Mesenchymal stem cell (in vitro differentiated cells and primary cell): ENCODE measurements around the gene SUSD5.
"Not testable (repeated sequence)": the region's sequence is repeated elsewhere in the genome, so short reads cannot be mapped to it uniquely, and the experiment has no call there.

Experiments used
- DNase-seq: peaks from one replicate; pipeline ENCODE4 v3.0.0-alpha.2; 2013
- H2AFZ ChIP-seq: one replicate; pipeline ENCODE4 v1.6.1; 2013; ENCODE audit warnings: low read depth, mild to moderate bottlenecking, control low read depth, inconsistent platforms, low read length, moderate library complexity
- H2AK5ac ChIP-seq: 2 replicates; pipeline ENCODE4 v1.6.1; 2013; ENCODE audit warnings: low read length, moderate library complexity, mild to moderate bottlenecking, inconsistent platforms; ENCODE audit not compliant: severe bottlenecking
- H2BK120ac ChIP-seq: one replicate; pipeline ENCODE4 v1.6.1; 2013; ENCODE audit warnings: low read depth, mild to moderate bottlenecking, inconsistent platforms, low read length, moderate library complexity
- H2BK12ac ChIP-seq, 2 experiments: one replicate each; pipeline ENCODE4 v1.6.1; 2013; ENCODE audit warnings: inconsistent platforms in 2 of 2, low read length in 2 of 2, mild to moderate bottlenecking in 2 of 2, moderate library complexity in 2 of 2, control low read depth in 1 of 2
- H2BK15ac ChIP-seq: one replicate; pipeline ENCODE4 v1.6.1; 2013; ENCODE audit warnings: mild to moderate bottlenecking, low read depth, inconsistent platforms; ENCODE audit not compliant: poor library complexity, severe bottlenecking
- H2BK5ac ChIP-seq: 2 replicates; pipeline ENCODE4 v1.6.1; 2013; ENCODE audit warnings: low read depth, mild to moderate bottlenecking, low read length, control low read depth, inconsistent platforms; ENCODE audit not compliant: poor library complexity, severe bottlenecking
- H3K14ac ChIP-seq, 2 experiments: one replicate each; pipeline ENCODE4 v1.6.1; 2013; ENCODE audit warnings: inconsistent platforms in 2 of 2, low read length in 2 of 2, control low read depth in 1 of 2, mild to moderate bottlenecking in 1 of 2, moderate library complexity in 1 of 2
- H3K18ac ChIP-seq, 2 experiments: one replicate each; pipeline ENCODE4 v1.6.1; 2013; ENCODE audit warnings: inconsistent platforms in 2 of 2, low read length in 2 of 2, control low read depth in 1 of 2, low read depth in 1 of 2, mild to moderate bottlenecking in 1 of 2
- H3K23ac ChIP-seq, 2 experiments: one replicate each; pipeline ENCODE4 v1.6.1; 2013; ENCODE audit warnings: inconsistent platforms in 2 of 2, low read length in 2 of 2, mild to moderate bottlenecking in 2 of 2, moderate library complexity in 2 of 2, control low read depth in 1 of 2
- H3K27ac ChIP-seq: 2 replicates; pipeline ENCODE4 v1.5.1; 2013; ENCODE audit warnings: mild to moderate bottlenecking, moderate library complexity, low read length, control low read depth, inconsistent platforms; ENCODE audit not compliant: poor library complexity, severe bottlenecking
- H3K27me3 ChIP-seq, 2 experiments: 2 replicates each; pipeline versions ENCODE4 v1.6.1 to v1.7.0; 2013; ENCODE audit warnings: low read length in 2 of 2, mild to moderate bottlenecking in 2 of 2, moderate library complexity in 2 of 2, control low read depth in 1 of 2, inconsistent platforms in 1 of 2; ENCODE audit not compliant: control insufficient read depth in 1 of 2, insufficient read depth in 1 of 2
- H3K36me3 ChIP-seq, 2 experiments: 2 replicates each; pipeline versions ENCODE4 v1.6.1 to v1.7.0; 2013; ENCODE audit warnings: low read length in 2 of 2, control low read depth in 1 of 2, inconsistent platforms in 1 of 2, low read depth in 1 of 2, mild to moderate bottlenecking in 1 of 2; ENCODE audit not compliant: insufficient read depth in 2 of 2, control insufficient read depth in 1 of 2
- H3K4ac ChIP-seq, 2 experiments: one replicate each; pipeline ENCODE4 v1.6.1; 2013; ENCODE audit warnings: inconsistent platforms in 2 of 2, low read length in 2 of 2, mild to moderate bottlenecking in 2 of 2, moderate library complexity in 2 of 2, control low read depth in 1 of 2, low read depth in 1 of 2
- H3K4me1 ChIP-seq: 2 replicates; pipeline ENCODE4 v1.6.1; 2013; ENCODE audit warnings: low read depth, low read length, control low read depth; ENCODE audit not compliant: control insufficient read depth, insufficient read depth
- H3K4me2 ChIP-seq: 2 replicates; pipeline ENCODE4 v1.6.1; 2013; ENCODE audit warnings: low read length, mild to moderate bottlenecking, inconsistent platforms; ENCODE audit not compliant: poor library complexity, severe bottlenecking
- H3K4me3 ChIP-seq, 2 experiments: 2 replicates each; pipeline versions ENCODE4 v1.5.1 to v1.7.0; 2013; ENCODE audit warnings: low read length in 2 of 2, mild to moderate bottlenecking in 2 of 2, control low read depth in 1 of 2, low read depth in 1 of 2; ENCODE audit not compliant: insufficient read depth in 1 of 2
- H3K79me1 ChIP-seq: replicated peaks from 2 replicates; pipeline ENCODE4 v1.6.1; 2013; ENCODE audit warnings: mild to moderate bottlenecking, control low read depth, low read length, inconsistent platforms; ENCODE audit not compliant: poor library complexity, severe bottlenecking
- H3K9ac ChIP-seq: 2 replicates; pipeline ENCODE4 v1.7.0; 2013; ENCODE audit warnings: mild to moderate bottlenecking, low read length, moderate library complexity
- H3K9me3 ChIP-seq: 2 replicates; pipeline ENCODE4 v1.7.0; 2013; ENCODE audit warnings: mild to moderate bottlenecking, low read length; ENCODE audit not compliant: control insufficient read depth
- H4K8ac ChIP-seq: one replicate; pipeline ENCODE4 v1.6.1; 2013; ENCODE audit warnings: inconsistent platforms, mild to moderate bottlenecking, low read length, moderate library complexity
- H4K91ac ChIP-seq: one replicate; pipeline ENCODE4 v1.6.1; 2013; ENCODE audit warnings: mild to moderate bottlenecking, low read length, inconsistent platforms
- WGBS: methylation state at CpG from one replicate; pipeline ENCODE4 v1.1.7; 2013; ENCODE audit warnings: mixed read lengths; 5-methylcytosine and 5-hydroxymethylcytosine counted together

The SUSD5 gene

DNA sequence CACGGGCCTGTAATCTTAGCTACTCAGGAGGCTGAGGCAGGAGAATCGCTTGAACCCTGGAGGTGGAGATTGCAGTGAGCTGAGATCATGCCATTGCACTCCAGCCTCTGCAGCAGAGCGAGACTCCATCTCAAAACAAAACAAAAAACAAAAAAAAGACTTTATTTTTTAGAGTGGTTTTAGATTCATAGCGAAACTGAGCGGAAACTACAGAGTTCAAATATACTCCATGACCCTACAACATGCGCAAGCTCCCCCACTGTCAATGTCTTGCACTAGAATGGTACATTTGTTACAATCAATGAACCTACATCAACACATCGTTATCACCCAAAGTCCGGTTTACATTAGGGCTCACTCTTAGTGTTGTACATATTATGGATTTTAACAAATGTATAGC is 107.0 kb downstream of the SUSD5 start:
- H3K27me3 ChIP-seq = no peaks in the 10 kb centered on the region
- no peak overlapping the region for H2BK5ac ChIP-seq
- H2AFZ ChIP-seq = no peak overlapping the region
- H3K23ac ChIP-seq = no peak overlapping the region
- peaks cover 8% of the 10 kb centered on the region for H3K4me1 ChIP-seq
- H3K27ac ChIP-seq = no peak overlapping the region
- no peak overlapping the region for H4K91ac ChIP-seq
- WGBS = 96% methylated on average over 7 of the region's 8 CpGs
- no peaks in the 10 kb centered on the region for H3K36me3 ChIP-seq
- no peak overlapping the region for H3K4me2 ChIP-seq
- H3K14ac ChIP-seq = no peak overlapping the region
- no peaks in the 10 kb centered on the region for H3K9me3 ChIP-seq
- no peak overlapping the region for H3K18ac ChIP-seq
- H2BK15ac ChIP-seq = no peak overlapping the region
- no peak overlapping the region for H2BK12ac ChIP-seq
- no peak overlapping the region for H3K4me3 ChIP-seq
- no peak overlapping the region for H3K4ac ChIP-seq
- no peak for DNase-seq
- no peak overlapping the region for H2AK5ac ChIP-seq
- H2BK120ac ChIP-seq = no peak overlapping the region
- H3K79me1 ChIP-seq = peaks cover 1% of the 10 kb centered on the region
- no peak overlapping the region for H4K8ac ChIP-seq
- no peak overlapping the region for H3K9ac ChIP-seq

DNA sequence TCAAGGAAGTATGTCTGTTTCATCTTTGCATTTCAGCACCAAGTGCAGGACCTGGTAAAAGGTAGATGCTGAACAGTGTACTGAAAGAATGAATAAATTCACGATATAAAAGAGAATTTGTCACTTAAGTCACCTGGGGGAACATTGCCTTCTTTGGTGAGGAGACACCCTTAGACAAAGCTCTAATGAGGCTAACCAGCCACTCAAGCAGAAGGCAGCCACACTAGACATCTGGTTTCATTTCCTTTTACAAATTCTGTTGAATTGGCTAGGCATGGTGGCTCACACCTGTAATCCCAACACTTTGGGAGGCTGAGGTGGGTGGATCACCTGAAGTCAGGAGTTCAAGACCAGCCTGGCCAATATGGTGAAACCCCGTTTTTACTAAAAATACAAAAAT is 111.8 kb downstream of the SUSD5 start:
- H3K9me3 ChIP-seq, H2BK15ac ChIP-seq, H2AFZ ChIP-seq, H3K27me3 ChIP-seq, H3K18ac ChIP-seq, H2BK5ac ChIP-seq, H2AK5ac ChIP-seq, H3K9ac ChIP-seq, H3K4me1 ChIP-seq, H4K8ac ChIP-seq, H3K4me3 ChIP-seq, H3K4me2 ChIP-seq, H2BK120ac ChIP-seq, H3K14ac ChIP-seq, H3K23ac ChIP-seq, H4K91ac ChIP-seq, H3K27ac ChIP-seq, H3K36me3 ChIP-seq, H3K4ac ChIP-seq, DNase-seq, H2BK12ac ChIP-seq, H3K79me1 ChIP-seq: not testable (repeated sequence)
- WGBS = 89% methylated on average over 1 of the region's 2 CpGs

DNA sequence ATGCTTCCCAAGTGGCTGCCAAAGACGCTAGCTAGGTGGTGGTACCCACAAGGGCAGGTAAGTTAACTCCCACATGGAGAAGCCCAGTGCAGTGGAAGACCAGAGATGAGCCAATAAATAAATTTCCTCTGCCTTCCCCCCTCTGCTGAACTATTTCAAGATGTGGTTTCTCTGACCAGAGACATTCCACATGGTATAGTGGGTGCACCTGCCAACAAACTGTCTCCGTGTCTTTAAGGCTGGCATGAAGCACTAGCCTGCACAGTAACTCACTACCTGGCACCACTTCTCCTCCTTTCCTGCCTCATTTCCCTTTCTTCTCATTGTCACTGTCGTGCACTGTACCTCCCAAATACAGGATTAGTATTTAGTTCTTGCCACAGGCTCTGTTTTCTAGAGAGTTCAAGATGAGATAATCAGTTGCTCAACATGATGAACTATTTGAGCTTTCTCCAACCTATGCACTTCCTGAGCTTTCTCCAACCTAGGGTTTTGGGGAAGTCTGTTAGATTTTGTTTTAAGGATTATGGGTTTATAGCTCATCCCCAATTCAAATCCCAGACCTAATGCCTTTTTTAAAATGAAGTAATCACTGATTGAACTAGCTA is 113.2 kb downstream of the SUSD5 start:
- H3K18ac ChIP-seq = no peak overlapping the region
- no peak overlapping the region for H3K14ac ChIP-seq
- no peaks in the 10 kb centered on the region for H3K36me3 ChIP-seq
- no peak overlapping the region for H2BK120ac ChIP-seq
- no peaks in the 10 kb centered on the region for H3K9me3 ChIP-seq
- H3K9ac ChIP-seq = no peak overlapping the region
- H3K27me3 ChIP-seq = no peaks in the 10 kb centered on the region
- H3K4me3 ChIP-seq = no peak overlapping the region
- no peak overlapping the region for H3K23ac ChIP-seq
- H4K91ac ChIP-seq = no peak overlapping the region
- no peak overlapping the region for H2BK5ac ChIP-seq
- H4K8ac ChIP-seq = no peak overlapping the region
- H2AFZ ChIP-seq = no peak overlapping the region
- H3K79me1 ChIP-seq = no peaks in the 10 kb centered on the region
- no peak overlapping the region for H3K4me2 ChIP-seq
- H2BK12ac ChIP-seq = no peak overlapping the region
- no peak overlapping the region for H3K4ac ChIP-seq
- no peak overlapping the region for H3K27ac ChIP-seq
- H2BK15ac ChIP-seq = no peak overlapping the region
- WGBS = 88% methylated on average over 2 of the region's 3 CpGs
- no peak for DNase-seq
- no peak overlapping the region for H2AK5ac ChIP-seq
- H3K4me1 ChIP-seq = peaks cover 3% of the 10 kb centered on the region

DNA sequence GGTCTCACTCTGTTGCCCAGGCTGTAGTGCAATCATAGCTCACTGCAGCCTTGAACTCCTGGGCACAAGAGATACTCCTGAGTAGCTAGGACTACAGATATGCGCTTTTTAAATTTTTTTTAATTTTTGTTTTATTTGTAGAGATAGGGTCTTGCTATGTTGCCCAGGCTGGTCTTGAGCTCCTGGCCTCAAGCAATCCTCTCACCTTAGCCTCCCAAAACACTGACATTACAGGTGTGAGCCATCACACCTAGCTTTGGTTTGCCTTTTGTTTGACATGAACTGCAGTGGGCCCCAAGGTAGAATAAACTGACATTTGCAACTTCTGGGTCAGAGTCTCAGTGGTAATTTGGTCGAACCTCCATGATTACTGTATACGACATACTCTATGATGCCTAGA is 113.8 kb downstream of the SUSD5 start:
- no peak overlapping the region for H2AK5ac ChIP-seq
- H3K4me3 ChIP-seq = no peak overlapping the region
- no peak overlapping the region for H2BK120ac ChIP-seq
- no peak overlapping the region for H2BK5ac ChIP-seq
- 96% methylated on average over 2 of the region's 3 CpGs for WGBS
- H4K91ac ChIP-seq = no peak overlapping the region
- no peak overlapping the region for H2AFZ ChIP-seq
- no peak overlapping the region for H3K4me2 ChIP-seq
- no peaks in the 10 kb centered on the region for H3K36me3 ChIP-seq
- H3K14ac ChIP-seq = no peak overlapping the region
- H2BK15ac ChIP-seq = no peak overlapping the region
- H3K18ac ChIP-seq = no peak overlapping the region
- no peak overlapping the region for H2BK12ac ChIP-seq
- H3K9me3 ChIP-seq = no peaks in the 10 kb centered on the region
- H4K8ac ChIP-seq = no peak overlapping the region
- H3K79me1 ChIP-seq = no peaks in the 10 kb centered on the region
- H3K27ac ChIP-seq = no peak overlapping the region
- no peak overlapping the region for H3K9ac ChIP-seq
- no peak overlapping the region for H3K23ac ChIP-seq
- H3K27me3 ChIP-seq = no peaks in the 10 kb centered on the region
- H3K4me1 ChIP-seq = peaks cover 4% of the 10 kb centered on the region
- no peak overlapping the region for H3K4ac ChIP-seq
- no peak for DNase-seq
